HG03039 (cell line): Measurements from ENCODE around the gene PREX1.

Experiments used
- ATAC-seq: cut with Tn5 transposase; IDR thresholded peaks from one replicate; pipeline ENCODE4 v1.9.1; 2021; ENCODE audit warnings: mild to moderate bottlenecking, moderate library complexity; ENCODE audit not compliant: unreplicated experiment

The PREX1 gene

DNA sequence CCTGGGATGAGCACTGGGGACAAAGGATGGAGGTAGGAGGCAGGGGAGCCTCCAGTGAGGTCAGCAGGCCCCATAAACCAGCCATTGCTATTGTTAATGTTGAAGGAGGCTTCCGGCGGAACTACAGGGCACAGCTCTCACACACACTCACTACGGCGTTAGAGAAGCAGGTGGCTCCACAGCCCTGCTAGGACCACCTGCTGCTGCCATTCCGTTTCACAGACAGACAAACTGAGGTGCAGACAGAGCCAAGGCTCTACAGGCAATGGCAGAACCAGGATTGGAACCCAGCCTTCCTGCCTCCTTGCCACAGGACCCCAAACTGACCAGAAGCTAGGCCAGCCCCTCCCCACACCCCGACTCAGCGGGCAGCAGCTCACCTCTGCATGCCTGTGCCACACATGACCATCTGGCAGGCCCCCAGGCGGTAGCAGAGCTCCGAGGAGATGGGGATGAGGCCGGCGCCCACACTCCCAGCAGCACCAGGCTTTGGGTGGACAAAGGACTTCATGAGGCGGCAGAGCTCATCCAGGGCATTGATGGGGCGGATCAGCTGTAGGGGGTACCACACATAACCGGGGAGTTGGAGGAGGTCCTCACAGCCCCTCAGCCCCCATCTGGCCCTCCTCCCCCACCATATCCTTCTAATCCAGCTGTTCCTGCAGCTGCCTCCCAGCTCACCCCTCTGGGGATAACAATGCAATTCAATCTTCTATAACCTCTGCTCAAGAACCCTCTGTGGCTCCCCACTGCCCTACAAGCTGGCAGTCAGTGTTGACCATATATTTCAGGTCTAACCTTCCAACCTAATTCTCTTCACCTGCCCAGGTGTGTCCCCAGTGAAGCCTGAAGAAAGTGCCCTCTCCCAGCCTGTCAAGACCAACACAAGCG is 198.5 kb downstream of the PREX1 start:
- no peak for ATAC-seq

DNA sequence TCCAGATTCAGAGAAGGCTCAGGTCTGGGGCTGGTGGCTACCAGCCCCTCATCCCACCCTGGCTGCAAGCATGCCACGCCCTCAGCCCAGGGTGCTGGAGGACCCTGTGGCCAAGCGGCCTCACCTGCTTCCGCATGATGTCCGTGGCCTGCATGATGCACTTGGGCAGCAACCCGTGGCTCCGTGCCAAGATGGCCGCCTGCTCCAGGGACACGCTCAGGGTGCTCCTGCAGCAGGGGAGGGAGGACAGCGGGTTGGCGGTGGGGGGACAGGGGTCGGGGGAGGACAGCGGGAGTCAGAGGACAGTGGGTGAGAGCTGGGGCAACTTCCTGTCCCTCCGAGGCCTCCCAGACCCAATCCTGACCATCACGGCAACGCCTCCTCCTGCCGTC is 200.1 kb downstream of the PREX1 start:
- ATAC-seq = no peak

DNA sequence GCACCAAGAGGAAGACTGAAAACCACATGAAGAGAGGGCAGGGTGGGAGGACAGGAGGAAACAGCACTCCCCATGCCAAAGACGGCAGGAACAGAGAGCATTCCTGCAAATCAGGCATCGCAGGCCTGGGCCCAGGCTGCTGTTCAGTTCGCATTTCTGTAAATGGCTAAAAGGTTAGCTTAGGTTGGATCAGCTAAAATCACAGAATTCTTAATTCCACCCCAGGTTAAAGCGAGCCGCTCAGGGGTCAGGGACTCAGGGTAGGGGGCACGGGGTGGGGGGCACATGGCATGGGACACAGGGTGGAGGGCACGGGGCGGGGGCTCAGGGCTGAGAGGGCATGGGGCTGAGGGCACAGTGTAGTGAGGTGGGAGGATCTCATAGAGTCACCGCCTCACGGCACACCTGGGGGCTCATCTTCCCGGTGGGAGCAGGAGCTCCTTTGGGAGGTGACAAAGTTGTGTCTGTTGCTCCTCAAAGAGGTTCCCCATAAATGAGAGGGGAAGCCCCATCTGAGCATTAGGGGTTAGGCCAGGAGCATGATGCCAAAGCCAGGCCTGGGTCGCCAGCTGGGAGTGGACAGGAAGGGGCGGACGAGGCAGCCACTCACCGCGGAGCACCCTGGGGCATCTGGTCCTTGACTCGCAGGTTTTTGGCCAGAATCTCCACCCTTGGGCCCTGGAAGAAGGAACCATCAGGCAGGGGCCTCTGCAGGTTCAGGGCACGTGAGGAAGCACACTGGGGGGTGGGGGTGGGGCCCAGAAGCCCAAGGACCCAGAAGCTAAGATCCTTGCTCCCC is 200.7 kb downstream of the PREX1 start:
- no peak for ATAC-seq

- ATAC-seq = no peak
Observed at GRCh38 chr20:48626226-48626937, 201.4 kb downstream of the PREX1 start.

DNA sequence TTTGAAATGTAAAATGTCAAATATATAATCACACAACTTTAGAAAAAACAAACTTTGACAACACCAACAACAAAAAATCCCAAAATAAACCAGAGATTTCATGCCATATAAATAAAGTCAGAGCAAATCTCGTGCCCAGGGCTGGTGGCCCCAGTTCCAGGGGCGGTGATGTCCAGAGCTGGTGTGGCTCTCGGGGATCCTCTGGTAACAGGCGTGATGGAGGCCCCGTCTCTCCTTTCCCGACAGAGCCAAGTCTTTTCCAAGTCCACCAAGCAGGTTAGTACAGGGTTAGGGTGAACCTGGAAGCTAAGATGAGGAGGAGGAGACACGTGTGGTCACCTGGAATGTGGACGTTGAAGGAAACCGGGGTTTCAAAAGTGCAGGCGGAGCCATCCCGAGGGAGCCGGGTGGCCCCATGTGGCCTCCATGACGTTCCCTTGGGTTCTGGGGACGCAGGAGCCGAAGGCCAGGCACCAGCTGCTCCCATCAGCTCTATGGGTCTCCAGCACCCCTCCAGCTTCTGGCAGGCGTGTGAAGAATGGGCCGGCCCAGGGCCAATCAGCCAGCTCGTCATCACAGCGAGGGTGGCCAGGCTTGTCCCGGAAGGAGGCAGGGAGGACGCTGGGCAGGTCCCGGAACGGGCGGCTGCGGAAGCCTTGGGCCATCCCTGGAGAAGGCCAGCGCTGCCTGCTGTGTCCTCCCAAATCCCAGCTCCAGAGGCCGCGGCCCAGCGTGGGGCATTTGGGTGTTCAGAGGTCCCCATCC is 202.5 kb downstream of the PREX1 start:
- no peak for ATAC-seq

- no peak for ATAC-seq
Observed at GRCh38 chr20:48624315-48625020, 203.3 kb downstream of the PREX1 start.

GRCh38 chr20:48623906-48624265 is 203.9 kb downstream of the PREX1 start:
- ATAC-seq = no peak

DNA sequence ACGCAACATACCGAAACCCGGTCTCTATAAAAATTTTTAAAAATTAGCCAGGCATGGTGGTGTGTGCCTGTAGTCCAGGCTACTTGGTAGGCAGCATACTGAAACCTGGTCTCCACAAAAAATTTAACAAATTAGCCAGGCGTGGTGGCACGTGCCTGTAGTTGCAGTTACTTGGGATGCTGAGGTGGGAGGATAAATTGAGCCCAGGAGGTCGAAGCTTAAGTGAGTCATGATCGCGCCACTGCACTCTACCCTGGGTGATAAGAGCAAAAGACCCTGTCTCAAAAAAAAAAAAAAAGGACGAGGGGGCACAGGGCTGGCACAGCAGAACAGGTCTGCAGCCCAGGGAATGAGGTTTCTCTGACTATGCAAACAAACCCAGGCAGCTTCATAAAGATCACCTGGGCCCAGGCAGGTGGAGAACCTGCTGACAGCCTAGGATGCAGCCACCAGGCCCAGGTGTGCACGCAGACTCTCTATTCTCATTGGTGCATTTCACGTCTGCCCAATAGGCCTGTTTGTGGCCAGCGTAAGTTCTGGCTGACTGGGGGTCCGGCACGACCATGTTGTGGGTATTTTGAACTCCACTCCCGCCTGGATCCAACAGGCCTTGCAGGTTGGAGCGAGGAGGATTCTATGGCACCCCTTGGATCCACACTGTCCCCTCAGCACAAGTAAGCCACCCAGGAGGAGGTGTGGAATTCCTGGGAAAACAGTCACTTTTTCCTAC is 204.5 kb downstream of the PREX1 start:
- ATAC-seq = no peak

GRCh38 chr20:48622421-48622820 is 205.4 kb downstream of the PREX1 start:
- ATAC-seq = no peak

DNA sequence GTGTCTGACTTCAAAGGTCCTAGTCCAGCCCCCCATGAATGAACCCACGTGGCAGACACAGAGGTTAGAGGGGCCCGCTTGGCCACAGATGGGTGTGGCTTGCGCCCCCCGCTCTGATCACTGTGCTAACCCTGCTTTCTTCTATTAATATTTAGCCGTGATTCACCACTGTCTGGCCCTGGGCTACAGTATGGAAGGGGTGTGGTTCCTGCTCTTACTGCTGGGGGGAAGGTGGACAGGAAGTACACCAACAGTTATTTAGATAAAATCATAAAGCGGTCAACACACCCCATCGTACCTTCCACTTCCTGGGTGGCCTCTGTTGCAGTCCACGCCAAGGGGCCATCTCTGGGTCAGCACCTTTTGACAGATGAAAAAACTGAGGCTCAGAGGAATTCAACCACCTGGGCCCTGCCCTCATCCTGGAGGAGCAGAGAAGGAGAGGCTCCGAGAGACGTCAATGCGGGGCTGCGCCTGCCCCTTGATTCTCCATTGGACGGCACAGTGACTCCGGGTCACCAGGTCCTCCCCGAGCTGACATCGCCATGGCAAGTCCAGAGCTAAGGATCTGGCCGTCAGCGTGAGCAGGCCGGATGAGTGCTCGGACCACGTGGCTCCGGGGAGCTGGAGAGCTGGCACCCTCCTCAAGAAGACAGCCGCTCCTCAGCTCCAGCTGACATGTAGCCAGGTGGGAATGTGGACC is 206.3 kb downstream of the PREX1 start:
- no peak for ATAC-seq

DNA sequence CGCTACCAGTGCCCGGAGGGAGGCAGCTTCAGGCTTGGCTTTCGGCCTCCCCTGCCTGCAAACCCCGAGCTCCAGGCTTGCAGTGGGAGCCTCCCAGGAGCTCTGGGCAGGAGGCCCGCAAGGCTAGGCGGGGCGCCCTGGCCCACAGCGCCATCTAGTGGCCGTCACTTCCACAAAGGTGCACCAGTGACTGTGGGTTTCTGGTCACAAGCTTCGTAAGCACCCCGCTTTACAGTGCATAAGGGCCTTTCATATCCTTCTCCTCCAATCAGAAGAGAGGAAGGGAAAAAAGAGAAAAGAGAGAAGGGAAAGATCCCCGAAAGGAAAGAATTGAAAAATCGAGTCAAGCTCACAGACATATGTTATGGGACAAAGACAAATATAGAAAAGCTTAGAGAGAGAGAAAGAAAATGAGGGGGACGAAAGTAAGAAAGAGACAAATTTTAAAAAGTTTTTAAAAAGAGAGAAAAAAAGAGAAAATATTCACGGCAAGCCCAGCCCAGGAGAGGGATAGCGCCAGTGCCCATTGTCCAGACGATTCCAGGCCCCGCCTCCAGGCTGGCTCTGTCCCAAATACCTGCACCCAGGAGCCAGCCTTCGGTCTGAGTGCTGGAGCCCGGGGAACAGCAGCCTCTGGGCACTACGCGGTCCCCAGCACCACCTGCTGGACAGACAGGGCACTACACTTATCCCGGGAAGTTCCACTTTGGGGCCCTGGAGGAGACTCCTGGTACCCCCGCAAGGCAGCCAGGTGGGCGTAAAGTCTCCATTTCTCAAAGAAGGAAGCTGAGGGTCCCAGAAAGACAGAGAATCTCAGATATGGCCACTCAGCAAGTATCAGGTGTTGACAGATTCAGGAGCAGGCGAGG is 207.1 kb downstream of the PREX1 start:
- ATAC-seq = no peak

- no peak for ATAC-seq
Observed at GRCh38 chr20:48620154-48620506, 207.7 kb downstream of the PREX1 start.

GRCh38 chr20:48619126-48620101 is 208.4 kb downstream of the PREX1 start:
- no peak for ATAC-seq

DNA sequence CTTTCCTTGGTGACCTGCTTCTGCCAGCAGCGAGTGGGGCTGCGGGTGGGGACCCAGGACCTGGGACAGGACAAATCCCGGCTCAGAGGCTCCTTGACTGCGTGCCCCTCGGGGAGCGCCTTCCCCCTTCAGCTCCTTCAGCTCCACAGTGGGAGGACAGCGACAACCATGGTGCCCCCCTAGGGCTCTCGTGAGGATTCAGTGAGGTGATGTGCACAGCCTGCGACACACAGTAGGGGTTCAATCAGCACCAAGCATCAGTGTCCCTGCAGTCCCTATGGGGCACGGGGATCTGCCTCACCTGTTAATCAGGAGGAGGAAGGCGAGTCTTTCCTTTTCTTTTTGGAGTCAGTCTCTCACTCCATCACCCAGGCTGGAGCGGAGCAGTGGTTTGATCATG is 209.2 kb downstream of the PREX1 start:
- ATAC-seq = no peak

- no peak for ATAC-seq
Observed at GRCh38 chr20:48618052-48618451, 209.7 kb downstream of the PREX1 start.

DNA sequence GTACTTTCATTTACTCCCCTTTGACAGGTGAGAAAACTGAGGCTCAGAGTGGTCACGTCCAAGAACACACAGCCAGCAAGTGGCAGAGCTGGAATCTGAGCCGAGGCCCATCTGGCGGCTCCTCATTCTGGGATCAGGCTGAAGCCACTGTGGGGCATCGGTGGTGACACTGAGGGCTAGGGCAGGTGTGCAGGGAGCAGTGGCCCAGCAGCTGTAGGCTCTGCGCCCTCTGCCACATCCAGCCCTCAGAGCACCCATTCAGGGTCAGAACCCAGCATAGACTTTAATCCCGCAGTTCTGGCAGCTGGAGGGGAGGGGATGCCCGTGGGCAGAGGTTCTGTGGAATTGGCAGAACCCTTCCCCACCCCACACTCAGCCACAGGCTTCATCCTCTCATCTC is 210.3 kb downstream of the PREX1 start:
- no peak for ATAC-seq

DNA sequence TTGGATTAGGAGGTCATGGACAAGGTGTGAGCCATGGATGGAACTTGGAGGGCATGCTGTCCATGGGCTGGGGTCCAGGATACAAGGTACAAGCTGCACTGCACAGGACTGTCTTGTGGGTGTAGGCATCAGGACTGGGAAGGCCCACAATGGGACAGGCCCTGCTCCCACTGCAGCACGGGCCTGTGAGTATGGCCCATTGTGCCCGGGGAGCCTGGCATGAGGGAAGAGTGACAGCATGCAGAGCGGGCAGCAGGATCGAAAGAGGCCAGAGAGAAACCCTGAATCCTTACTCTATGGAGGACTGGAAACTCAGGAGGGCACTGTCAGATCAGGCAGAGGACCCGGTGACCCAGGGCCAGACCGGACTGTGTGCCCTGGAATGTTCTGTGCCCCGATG is 211.3 kb downstream of the PREX1 start:
- no peak for ATAC-seq
